Body of pancreas (tissue), 4 donors: Measurements from ENCODE around the gene MAGI1. TPM values are rescaled to one million over a fixed set of nuclear protein-coding genes. Genes with fewer than 3 reads are reported as not detected.

Source experiments
- ATAC-seq: fragments of 150-250 bp; one replicate; pipeline ENCODE4 v1.9.1; 2016
- DNase-seq, 4 donors: peaks; one replicate each; pipeline ENCODE4 v3.0.0-alpha.2; 2019
- H3K27ac ChIP-seq, 4 donors: fragments of 200-600 bp; sonication (generic); 1 replicate in 3 of 4; 2 replicates in 1 of 4; pipeline versions ENCODE4 v1.5.1 to v1.6.1; 2016 to 2019; ENCODE audit warnings: mild to moderate bottlenecking in 1 of 4, mixed read lengths in 1 of 4, moderate library complexity in 1 of 4
- H3K27me3 ChIP-seq, 2 donors: fragments of 200-600 bp; sonication (generic); one replicate each; pipeline ENCODE4 v1.6.0; 2016; ENCODE audit warnings: mild to moderate bottlenecking in 1 of 2
- H3K36me3 ChIP-seq, 2 donors: fragments of 200-600 bp; sonication (generic); replicated peaks in 1 of 2; 2 replicates each; pipeline ENCODE4 v1.5.1; 2016; ENCODE audit warnings: low read depth in 2 of 2; ENCODE audit not compliant: insufficient read depth in 1 of 2
- H3K4me1 ChIP-seq: fragments of 200-600 bp; sonication (generic); one replicate; pipeline ENCODE4 v1.6.0; 2016
- H3K4me3 ChIP-seq, 2 donors: fragments of 200-600 bp; sonication (generic); 1 replicate in 1 of 2; 2 replicates in 1 of 2; pipeline ENCODE4 v1.5.1; 2016 to 2019
- H3K9me3 ChIP-seq, 3 donors: fragments of 200-600 bp; sonication (generic); 1 replicate in 2 of 3; 2 replicates in 1 of 3; pipeline ENCODE4 v1.5.1; 2016
- CTCF ChIP-seq, 7 experiments: fragments of 450-650 bp in 4 of 7; fragments of 200-600 bp in 3 of 7; sonication (generic) in 3 of 7; IDR thresholded peaks; one replicate each; pipeline ENCODE4 v1.5.1; 2016 to 2019; ENCODE audit warnings: antibody characterized with exemption in 7 of 7
- POLR2A ChIP-seq, 3 donors: fragments of 450-650 bp; IDR thresholded peaks; one replicate each; pipeline ENCODE4 v1.6.1; 2016; ENCODE audit warnings: antibody characterized with exemption in 3 of 3, mild to moderate bottlenecking in 2 of 3
- WGBS, 2 donors: methylation state at CpG; one replicate each; pipeline ENCODE4 v1.1.5; 2017; 5-methylcytosine and 5-hydroxymethylcytosine counted together
- intact Hi-C: fragments of 100-400 bp; cut with DNase I; formaldehyde crosslinking; loops from one replicate; pipeline ENCODE4 v1.15.1; 2023
- total RNA-seq, 2 donors: library from RNA; depleted of rRNA; stranded (reverse); fragments of >200 nt; gene quantifications; one replicate each; pipeline ENCODE4 v1.1.0, GENCODE V29; 2016

Gene MAGI1
- total RNA-seq, 2 donors from 2014 or later: 44.2 to 63.6 TPM

GRCh38 chr3:65350801-65351476 is 687.8 kb downstream of the MAGI1 start:
- WGBS, 2 donors: 69 to 89% methylated on average over 5 of the region's 5 CpGs
- Histone ChIP-seq H3K4me1 (no peaks in the 10 kb centered on the region), H3K27me3 (no peaks in the 10 kb centered on the region), H3K9me3 (no peaks in the 10 kb centered on the region), H3K36me3 (no peaks in the 10 kb centered on the region), H3K4me3 (no peak overlapping the region), H3K27ac (no peak overlapping the region)
- intact Hi-C loops: no loop called here
- ATAC-seq (no peak), DNase-seq (no peak)
- TF ChIP-seq POLR2A (IDR thresholded peaks at IDR 0.05) (no peak), CTCF (IDR thresholded peaks at IDR 0.05) (no peak)

GRCh38 chr3:65348398-65348995 is 690.2 kb downstream of the MAGI1 start:
- no peaks in the 10 kb centered on the region for H3K9me3 ChIP-seq
- ATAC-seq (no peak), DNase-seq (no peak)

GRCh38 chr3:65347166-65347565 is 691.6 kb downstream of the MAGI1 start:
- no peak for ATAC-seq
- TF ChIP-seq POLR2A (IDR thresholded peaks at IDR 0.05) (no peak), CTCF (IDR thresholded peaks at IDR 0.05) (no peak)

More at GRCh38 chr3:65348398-65348995, 690.2 kb downstream of the MAGI1 start:
- no peak for TF ChIP-seq CTCF (IDR thresholded peaks at IDR 0.05)
- TF ChIP-seq POLR2A (IDR thresholded peaks at IDR 0.05): no peak
- no peak overlapping the region for H3K27ac ChIP-seq
- intact Hi-C loops: no loop called here
- no peaks in the 10 kb centered on the region for H3K36me3 ChIP-seq
- no peak overlapping the region for H3K4me3 ChIP-seq
- H3K27me3 ChIP-seq: no peaks in the 10 kb centered on the region
- WGBS, 2 donors: 89 to 90% methylated on average over 8 of the region's 8 CpGs
- H3K4me1 ChIP-seq: no peaks in the 10 kb centered on the region

GRCh38 chr3:65344846-65345245 is 693.9 kb downstream of the MAGI1 start:
- no peak for ATAC-seq
- Histone ChIP-seq H3K9me3 (no peaks in the 10 kb centered on the region), H3K4me1 (no peaks in the 10 kb centered on the region), H3K27me3 (no peaks in the 10 kb centered on the region), H3K4me3 (no peak overlapping the region), H3K27ac (no peak overlapping the region), H3K36me3 (no peaks in the 10 kb centered on the region)
- WGBS, 2 donors: 92 to 93% methylated on average over 2 of the region's 2 CpGs
- no peak for DNase-seq
- intact Hi-C loops: no loop called here
- TF ChIP-seq POLR2A (IDR thresholded peaks at IDR 0.05): no peak
- TF ChIP-seq CTCF (IDR thresholded peaks at IDR 0.05): no peak

More at GRCh38 chr3:65347166-65347565, 691.6 kb downstream of the MAGI1 start:
- no peaks in the 10 kb centered on the region for H3K4me1 ChIP-seq
- H3K36me3 ChIP-seq: no peaks in the 10 kb centered on the region
- no peak overlapping the region for H3K27ac ChIP-seq
- no peak for DNase-seq
- intact Hi-C loops: no loop called here
- no peak overlapping the region for H3K4me3 ChIP-seq
- H3K27me3 ChIP-seq: no peaks in the 10 kb centered on the region
- WGBS, 2 donors: 83 to 90% methylated on average over 1 of the region's 1 CpG
- H3K9me3 ChIP-seq: no peaks in the 10 kb centered on the region

- no peak for DNase-seq
- H3K27ac ChIP-seq: no peak overlapping the region
- intact Hi-C loops: no loop called here
- no peaks in the 10 kb centered on the region for H3K9me3 ChIP-seq
- H3K36me3 ChIP-seq: no peaks in the 10 kb centered on the region
- H3K4me3 ChIP-seq: no peak overlapping the region
- TF ChIP-seq POLR2A (IDR thresholded peaks at IDR 0.05): no peak
- WGBS, 2 donors: 88 to 91% methylated on average over 3 of the region's 3 CpGs
- H3K27me3 ChIP-seq: no peaks in the 10 kb centered on the region
- H3K4me1 ChIP-seq: no peaks in the 10 kb centered on the region
- ATAC-seq: no peak
These were observed 694.3 kb downstream of the MAGI1 start for GRCh38 chr3:65344444-65344843.
